SK-N-SH (cell line): Measurements from ENCODE around the gene LRTM1.

ENCODE experiments used
- FOSL2 ChIP-seq: IDR thresholded peaks from 2 replicates; pipeline ENCODE4 v1.4.0; 2012; ENCODE audit warnings: low read depth, mild to moderate bottlenecking, moderate library complexity, borderline replicate concordance
- POLR2AphosphoS5 ChIP-seq: IDR thresholded peaks from 2 replicates; pipeline ENCODE4 v1.6.1; 2012; ENCODE audit warnings: low read depth, low read length
- RAD21 ChIP-seq: IDR thresholded peaks from 2 replicates; pipeline ENCODE4 v1.6.1; 2012; ENCODE audit warnings: mild to moderate bottlenecking, low read length
- RCOR1 ChIP-seq: fragments of 150-350 bp; IDR thresholded peaks from 2 replicates; pipeline ENCODE4 v1.6.1; 2017; ENCODE audit warnings: antibody characterized with exemption, low read length
- RFX5 ChIP-seq: IDR thresholded peaks from 2 replicates; pipeline ENCODE4 v1.6.1; 2012; ENCODE audit warnings: mild to moderate bottlenecking, improper control_type of control experiment, low read length
- RXRA ChIP-seq: IDR thresholded peaks from 2 replicates; pipeline ENCODE4 v1.4.0; 2012; ENCODE audit warnings: low read depth, mild to moderate bottlenecking, borderline replicate concordance
- SIN3A ChIP-seq: IDR thresholded peaks from 2 replicates; pipeline ENCODE4 v1.6.1; 2012; ENCODE audit warnings: low read depth, mild to moderate bottlenecking, low read length, moderate library complexity, borderline replicate concordance
- SMC3 ChIP-seq: IDR thresholded peaks from 2 replicates; pipeline ENCODE4 v1.6.1; 2012; ENCODE audit warnings: low read depth, low read length, improper control_type of control experiment
- TCF12 ChIP-seq: IDR thresholded peaks from 2 replicates; pipeline ENCODE4 v1.4.0; 2012
- TF ChIP-seq, protein P1 (sequence below): fragments of 200-600 bp; sonication (generic); IDR thresholded peaks from 2 replicates; pipeline ENCODE4 v1.6.1; 2017; ENCODE audit warnings: antibody characterized with exemption, mild to moderate bottlenecking, moderate library complexity
- TF ChIP-seq, protein P2 (sequence below): IDR thresholded peaks from 2 replicates; pipeline ENCODE4 v1.6.1; 2012; ENCODE audit warnings: mild to moderate bottlenecking, low read depth, low read length, moderate library complexity
- TF ChIP-seq, protein P3 (sequence below): fragments of 150-350 bp; IDR thresholded peaks from 2 replicates; pipeline ENCODE4 v1.6.1; 2017; ENCODE audit warnings: antibody characterized with exemption, low read length, low read depth, borderline replicate concordance

DNA sequence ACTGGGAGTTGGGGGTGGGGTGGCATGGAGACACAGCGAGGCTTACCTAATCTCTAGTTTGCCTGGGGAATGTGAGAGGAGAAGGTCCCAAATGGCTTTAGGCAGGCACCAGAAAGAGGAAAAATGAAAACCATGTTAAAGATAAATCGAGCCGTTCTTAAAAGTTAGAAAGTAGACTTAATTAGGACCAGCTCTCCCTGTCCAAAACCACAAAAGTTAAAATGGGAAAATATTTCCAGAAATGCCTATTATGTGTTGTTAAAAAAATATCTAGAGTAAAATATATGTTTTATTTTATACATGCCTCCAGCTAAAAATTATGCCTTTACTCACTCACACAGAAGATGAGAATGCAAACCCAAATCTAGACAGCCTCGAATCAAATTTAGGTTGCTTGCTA lies 50.1 kb downstream of the LRTM1 start:
- TF ChIP-seq, protein P1, sequence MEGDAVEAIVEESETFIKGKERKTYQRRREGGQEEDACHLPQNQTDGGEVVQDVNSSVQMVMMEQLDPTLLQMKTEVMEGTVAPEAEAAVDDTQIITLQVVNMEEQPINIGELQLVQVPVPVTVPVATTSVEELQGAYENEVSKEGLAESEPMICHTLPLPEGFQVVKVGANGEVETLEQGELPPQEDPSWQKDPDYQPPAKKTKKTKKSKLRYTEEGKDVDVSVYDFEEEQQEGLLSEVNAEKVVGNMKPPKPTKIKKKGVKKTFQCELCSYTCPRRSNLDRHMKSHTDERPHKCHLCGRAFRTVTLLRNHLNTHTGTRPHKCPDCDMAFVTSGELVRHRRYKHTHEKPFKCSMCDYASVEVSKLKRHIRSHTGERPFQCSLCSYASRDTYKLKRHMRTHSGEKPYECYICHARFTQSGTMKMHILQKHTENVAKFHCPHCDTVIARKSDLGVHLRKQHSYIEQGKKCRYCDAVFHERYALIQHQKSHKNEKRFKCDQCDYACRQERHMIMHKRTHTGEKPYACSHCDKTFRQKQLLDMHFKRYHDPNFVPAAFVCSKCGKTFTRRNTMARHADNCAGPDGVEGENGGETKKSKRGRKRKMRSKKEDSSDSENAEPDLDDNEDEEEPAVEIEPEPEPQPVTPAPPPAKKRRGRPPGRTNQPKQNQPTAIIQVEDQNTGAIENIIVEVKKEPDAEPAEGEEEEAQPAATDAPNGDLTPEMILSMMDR = no peak
- no peak for TF ChIP-seq RXRA
- no peak for TF ChIP-seq SMC3
- TF ChIP-seq, protein P2, sequence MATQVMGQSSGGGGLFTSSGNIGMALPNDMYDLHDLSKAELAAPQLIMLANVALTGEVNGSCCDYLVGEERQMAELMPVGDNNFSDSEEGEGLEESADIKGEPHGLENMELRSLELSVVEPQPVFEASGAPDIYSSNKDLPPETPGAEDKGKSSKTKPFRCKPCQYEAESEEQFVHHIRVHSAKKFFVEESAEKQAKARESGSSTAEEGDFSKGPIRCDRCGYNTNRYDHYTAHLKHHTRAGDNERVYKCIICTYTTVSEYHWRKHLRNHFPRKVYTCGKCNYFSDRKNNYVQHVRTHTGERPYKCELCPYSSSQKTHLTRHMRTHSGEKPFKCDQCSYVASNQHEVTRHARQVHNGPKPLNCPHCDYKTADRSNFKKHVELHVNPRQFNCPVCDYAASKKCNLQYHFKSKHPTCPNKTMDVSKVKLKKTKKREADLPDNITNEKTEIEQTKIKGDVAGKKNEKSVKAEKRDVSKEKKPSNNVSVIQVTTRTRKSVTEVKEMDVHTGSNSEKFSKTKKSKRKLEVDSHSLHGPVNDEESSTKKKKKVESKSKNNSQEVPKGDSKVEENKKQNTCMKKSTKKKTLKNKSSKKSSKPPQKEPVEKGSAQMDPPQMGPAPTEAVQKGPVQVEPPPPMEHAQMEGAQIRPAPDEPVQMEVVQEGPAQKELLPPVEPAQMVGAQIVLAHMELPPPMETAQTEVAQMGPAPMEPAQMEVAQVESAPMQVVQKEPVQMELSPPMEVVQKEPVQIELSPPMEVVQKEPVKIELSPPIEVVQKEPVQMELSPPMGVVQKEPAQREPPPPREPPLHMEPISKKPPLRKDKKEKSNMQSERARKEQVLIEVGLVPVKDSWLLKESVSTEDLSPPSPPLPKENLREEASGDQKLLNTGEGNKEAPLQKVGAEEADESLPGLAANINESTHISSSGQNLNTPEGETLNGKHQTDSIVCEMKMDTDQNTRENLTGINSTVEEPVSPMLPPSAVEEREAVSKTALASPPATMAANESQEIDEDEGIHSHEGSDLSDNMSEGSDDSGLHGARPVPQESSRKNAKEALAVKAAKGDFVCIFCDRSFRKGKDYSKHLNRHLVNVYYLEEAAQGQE = no peak
- TF ChIP-seq RCOR1 = no peak
- TF ChIP-seq RFX5 = no peak
- peak; percentile 30; the same call in 1 of the 2 replicates for TF ChIP-seq POLR2AphosphoS5
- peak; percentile 45 for TF ChIP-seq TCF12
- no peak for TF ChIP-seq SIN3A
- TF ChIP-seq RAD21 = no peak
- no peak for TF ChIP-seq FOSL2
- TF ChIP-seq, protein P3, sequence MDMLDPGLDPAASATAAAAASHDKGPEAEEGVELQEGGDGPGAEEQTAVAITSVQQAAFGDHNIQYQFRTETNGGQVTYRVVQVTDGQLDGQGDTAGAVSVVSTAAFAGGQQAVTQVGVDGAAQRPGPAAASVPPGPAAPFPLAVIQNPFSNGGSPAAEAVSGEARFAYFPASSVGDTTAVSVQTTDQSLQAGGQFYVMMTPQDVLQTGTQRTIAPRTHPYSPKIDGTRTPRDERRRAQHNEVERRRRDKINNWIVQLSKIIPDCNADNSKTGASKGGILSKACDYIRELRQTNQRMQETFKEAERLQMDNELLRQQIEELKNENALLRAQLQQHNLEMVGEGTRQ = no peak
